ENCODE results near the gene CHST15. TPM values are rescaled to one million over a fixed set of nuclear protein-coding genes. Genes with fewer than 3 reads are reported as not detected.

CHST15 gene
- total and polyA plus RNA-seq, 2 experiments from 2014 or later, result 0.92 to 1.9 TPM

DNA sequence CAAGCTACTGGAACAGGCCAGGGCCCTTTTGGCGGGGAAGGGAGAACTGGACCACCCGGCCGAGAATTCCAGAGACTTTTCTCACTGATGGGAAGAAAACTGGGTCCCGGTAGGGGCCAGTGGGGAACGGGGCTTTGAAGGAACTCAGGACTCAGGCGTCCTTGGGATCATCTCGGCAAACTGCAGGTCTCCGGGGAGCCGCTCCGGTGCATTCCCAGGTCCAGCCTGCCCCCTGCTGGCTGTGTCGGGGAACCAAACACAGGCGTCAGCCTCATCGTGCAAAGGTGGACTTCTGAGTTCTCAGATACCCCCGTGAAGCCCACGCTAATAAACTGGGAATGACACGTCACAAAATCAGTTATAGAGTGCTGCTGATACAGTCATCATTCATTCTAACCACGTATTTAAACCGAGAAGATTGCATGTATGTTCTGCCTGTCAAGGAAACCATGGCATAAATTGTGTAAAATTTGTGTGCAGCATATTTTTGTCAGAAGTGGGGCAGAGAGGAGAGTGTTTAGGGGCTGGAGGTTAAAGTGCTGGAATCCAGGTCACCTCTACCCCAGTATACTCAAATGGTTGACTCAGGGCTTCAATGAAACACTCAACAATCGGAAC, 125.7 kb downstream of the CHST15 start:
- Histone ChIP-seq H3K9me3 (ENCODE audit: low read depth) (no peaks in the 10 kb centered on the region), H3K27ac (no peak overlapping the region), H3K27me3 (peaks cover 61% of the 10 kb centered on the region), H3K4me3 (no peak overlapping the region), H3K36me3 (no peaks in the 10 kb centered on the region), H3K4me1 (ENCODE audit: low read depth) (no peaks in the 10 kb centered on the region)
- peak; percentile 64 to 83 for DNase-seq (ENCODE audit: low read depth in 1 of 2, low spot score in 1 of 2)
- TF ChIP-seq, protein P1, sequence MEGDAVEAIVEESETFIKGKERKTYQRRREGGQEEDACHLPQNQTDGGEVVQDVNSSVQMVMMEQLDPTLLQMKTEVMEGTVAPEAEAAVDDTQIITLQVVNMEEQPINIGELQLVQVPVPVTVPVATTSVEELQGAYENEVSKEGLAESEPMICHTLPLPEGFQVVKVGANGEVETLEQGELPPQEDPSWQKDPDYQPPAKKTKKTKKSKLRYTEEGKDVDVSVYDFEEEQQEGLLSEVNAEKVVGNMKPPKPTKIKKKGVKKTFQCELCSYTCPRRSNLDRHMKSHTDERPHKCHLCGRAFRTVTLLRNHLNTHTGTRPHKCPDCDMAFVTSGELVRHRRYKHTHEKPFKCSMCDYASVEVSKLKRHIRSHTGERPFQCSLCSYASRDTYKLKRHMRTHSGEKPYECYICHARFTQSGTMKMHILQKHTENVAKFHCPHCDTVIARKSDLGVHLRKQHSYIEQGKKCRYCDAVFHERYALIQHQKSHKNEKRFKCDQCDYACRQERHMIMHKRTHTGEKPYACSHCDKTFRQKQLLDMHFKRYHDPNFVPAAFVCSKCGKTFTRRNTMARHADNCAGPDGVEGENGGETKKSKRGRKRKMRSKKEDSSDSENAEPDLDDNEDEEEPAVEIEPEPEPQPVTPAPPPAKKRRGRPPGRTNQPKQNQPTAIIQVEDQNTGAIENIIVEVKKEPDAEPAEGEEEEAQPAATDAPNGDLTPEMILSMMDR (IDR thresholded peaks at IDR 0.05; ENCODE audit: low read depth, low read length), result peak; percentile 93

DNA sequence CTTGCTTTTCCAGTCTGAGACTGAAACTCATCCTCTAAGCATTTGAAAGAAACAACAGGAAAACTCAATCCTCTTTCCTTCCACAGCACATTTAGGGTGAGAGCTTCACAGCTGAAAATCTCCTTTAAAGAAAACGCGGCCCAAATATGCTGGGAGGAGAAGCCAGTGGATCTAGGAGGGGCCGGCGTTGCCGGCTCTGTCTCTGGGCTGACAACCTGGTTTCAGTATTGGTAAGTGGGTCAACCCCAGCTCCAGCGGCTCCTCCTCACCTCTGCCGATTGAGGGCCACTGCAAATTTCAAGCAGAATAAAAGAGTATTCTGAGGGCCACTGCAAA, 126.5 kb downstream of the CHST15 start:
- Histone ChIP-seq H3K4me3 (no peak overlapping the region), H3K36me3 (no peaks in the 10 kb centered on the region), H3K4me1 (ENCODE audit: low read depth) (no peaks in the 10 kb centered on the region), H3K27me3 (peaks cover 55% of the 10 kb centered on the region), H3K9me3 (ENCODE audit: low read depth) (no peaks in the 10 kb centered on the region), H3K27ac (no peak overlapping the region)
- TF ChIP-seq, protein P1 (IDR thresholded peaks at IDR 0.05; ENCODE audit: low read depth, low read length), result no peak
- DNase-seq (ENCODE audit: low read depth in 1 of 2, low spot score in 1 of 2), result no peak

DNA sequence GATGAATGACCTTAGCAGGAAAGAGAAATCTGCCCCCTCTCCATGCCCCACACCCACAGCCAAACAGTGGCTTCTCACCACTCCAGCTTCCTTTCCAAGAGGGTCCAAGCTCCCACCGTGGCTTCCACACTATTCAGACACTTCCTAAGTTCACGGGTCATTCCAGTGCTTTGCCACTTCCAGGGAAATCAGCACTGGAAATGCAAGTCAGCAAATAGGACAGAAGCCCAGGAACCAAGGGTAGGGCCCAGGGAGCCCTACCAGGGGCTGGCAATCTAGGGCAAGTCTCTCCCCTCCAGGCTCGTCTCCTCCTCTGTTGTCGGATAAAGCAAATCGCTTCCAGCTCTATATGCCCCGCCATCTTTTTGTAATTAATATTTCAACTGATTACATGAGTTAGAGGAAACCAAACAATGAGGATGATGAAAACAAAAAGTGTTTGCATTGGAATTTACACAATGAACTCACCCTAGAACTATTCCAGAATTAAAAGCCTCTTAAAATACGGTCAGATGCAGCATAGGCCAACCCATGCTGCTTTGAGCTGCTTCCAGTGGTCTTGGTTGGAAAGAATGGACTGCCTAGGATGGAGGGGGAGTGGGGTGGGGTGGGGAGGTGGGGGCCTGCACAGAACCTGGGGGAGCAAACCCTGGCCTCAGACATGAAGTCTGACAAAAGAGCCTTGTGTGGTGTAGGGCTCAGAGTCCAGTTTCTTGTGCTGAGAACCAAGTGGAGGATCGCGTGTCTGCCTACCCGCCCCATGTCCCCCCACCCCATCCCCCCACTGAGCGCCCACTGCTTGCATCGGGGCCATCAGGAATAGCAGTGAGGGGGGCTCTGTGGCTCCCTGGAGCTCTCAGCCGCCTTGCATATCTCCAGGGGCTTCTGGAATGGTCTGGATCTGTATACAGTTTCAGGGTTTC, 127.2 kb downstream of the CHST15 start:
- H3K27me3 ChIP-seq, result peaks cover 48% of the 10 kb centered on the region

DNA sequence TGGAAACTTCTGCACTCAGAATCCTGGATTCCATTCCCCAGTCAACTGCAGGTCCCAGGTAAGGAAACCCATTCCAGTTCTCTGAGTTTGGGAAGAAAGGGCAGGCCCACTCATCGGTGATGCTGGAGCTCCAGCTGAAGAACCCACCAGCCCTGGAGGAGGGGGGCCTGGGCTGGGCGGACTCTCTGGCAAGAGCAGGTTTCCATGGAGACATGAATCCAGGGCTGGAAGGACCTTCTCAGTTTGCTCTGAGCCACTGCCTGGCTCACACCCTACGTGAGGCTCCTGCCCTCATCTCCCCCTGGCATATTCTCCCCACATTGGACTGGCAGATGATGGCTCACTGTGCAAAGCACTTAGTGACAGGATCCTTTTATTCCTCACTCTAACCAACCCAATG, 128.4 kb downstream of the CHST15 start:
- Histone ChIP-seq H3K9me3 (ENCODE audit: low read depth) (no peaks in the 10 kb centered on the region), H3K4me3 (no peak overlapping the region), H3K27me3 (peaks cover 36% of the 10 kb centered on the region), H3K27ac (no peak overlapping the region), H3K4me1 (ENCODE audit: low read depth) (no peaks in the 10 kb centered on the region), H3K36me3 (no peaks in the 10 kb centered on the region)
- no peak for DNase-seq (ENCODE audit: low read depth in 1 of 2, low spot score in 1 of 2)
- TF ChIP-seq, protein P1 (IDR thresholded peaks at IDR 0.05; ENCODE audit: low read depth, low read length), result no peak

More for the DNA sequence above, 127.2 kb downstream of the CHST15 start:
- TF ChIP-seq, protein P1 (IDR thresholded peaks at IDR 0.05; ENCODE audit: low read depth, low read length), result no peak
- no peak overlapping the region for H3K4me3 ChIP-seq
- H3K36me3 ChIP-seq, result no peaks in the 10 kb centered on the region
- no peak overlapping the region for H3K27ac ChIP-seq
- no peak for DNase-seq (ENCODE audit: low read depth in 1 of 2, low spot score in 1 of 2)
- no peaks in the 10 kb centered on the region for H3K9me3 ChIP-seq (ENCODE audit: low read depth)
- H3K4me1 ChIP-seq (ENCODE audit: low read depth), result no peaks in the 10 kb centered on the region

DNA sequence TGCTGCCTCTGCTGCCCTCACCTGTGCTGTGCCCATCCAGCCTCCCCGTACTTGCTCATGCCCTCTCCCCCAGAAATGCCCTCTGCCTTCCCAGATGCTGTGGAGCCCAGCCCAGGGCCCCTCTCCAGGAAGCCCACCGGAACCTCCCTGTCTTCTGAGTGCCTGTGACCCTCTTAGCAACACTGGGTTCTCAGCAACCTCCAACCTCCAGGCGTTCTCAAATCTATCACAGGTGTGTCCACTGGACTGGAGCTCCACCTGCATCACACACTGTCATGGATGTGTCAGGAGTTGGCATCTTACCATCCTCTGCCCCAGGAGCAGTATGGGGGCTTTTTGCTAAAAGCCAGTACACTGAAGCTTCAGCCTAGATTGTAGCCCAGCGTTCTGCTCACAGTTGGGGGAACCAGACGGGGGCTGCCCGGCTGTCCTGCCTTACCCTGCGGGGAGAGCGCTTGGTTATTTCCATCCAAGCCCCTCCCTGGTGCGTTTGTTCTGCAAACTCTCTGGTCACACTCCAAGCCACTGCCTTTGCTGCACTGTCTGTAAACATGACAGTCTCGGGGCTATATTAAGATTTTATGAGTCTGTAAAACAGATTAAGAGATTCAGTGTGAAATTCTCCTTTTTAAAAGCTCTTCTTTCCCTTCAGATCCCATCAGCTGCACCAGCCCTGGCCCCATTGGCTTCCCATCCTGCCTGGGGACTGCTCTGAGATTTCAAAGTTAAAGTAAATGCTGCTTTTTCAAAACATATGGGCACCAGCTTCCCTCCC, 130.5 kb downstream of the CHST15 start:
- no peaks in the 10 kb centered on the region for H3K9me3 ChIP-seq (ENCODE audit: low read depth)
- no peaks in the 10 kb centered on the region for H3K36me3 ChIP-seq
- no peaks in the 10 kb centered on the region for H3K4me1 ChIP-seq (ENCODE audit: low read depth)
- no peak for DNase-seq (ENCODE audit: low read depth in 1 of 2, low spot score in 1 of 2)
- H3K27me3 ChIP-seq, result peaks cover 16% of the 10 kb centered on the region
- no peak overlapping the region for H3K4me3 ChIP-seq
- H3K27ac ChIP-seq, result no peak overlapping the region
- TF ChIP-seq, protein P1 (IDR thresholded peaks at IDR 0.05; ENCODE audit: low read depth, low read length), result no peak
